ENCODE results near the gene HPCAL1.

HPCAL1 gene

DNA sequence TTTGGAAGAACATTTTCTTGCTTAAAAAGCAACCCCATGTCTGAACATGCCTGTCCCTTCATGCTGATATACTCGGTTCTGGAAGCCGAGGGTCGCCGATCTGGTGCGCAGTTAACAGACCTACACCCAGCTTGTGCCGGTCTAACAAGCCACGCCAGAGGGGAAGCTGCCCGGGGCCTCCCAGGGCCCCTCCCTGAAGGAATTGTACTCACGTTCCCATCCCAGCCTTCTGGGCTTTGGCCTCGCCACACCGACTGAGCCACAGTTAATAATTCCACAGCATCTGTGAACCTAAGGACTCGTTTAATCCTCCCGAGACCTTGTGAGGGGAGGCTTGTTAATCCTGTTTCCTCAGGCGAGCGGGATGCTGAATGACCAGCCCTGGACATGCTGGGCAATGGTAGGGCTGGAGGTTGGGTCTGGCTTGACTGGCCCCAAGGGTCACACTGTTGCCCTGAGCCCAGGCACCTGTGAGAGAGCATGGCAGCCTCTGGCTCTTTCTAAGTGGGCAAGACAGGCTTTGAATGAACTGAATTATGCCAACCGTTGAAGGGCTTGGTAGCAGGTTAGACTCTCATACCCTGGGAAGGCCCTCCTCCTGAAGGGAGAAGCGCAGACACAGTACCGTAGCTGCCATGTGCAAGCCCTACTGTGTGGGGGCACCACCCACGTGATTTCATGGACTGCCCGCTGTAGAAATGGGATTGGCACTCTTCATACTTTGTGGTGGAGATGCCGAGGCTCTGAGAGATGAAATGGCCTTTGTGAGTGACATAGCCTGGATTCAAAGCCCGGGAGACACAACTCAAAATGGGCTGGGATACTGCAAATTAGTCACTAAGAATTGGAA, 173.3 kb downstream of the HPCAL1 start:
- no peak for DNase-seq (ENCODE audit: low read depth in 2 of 3, low spot score in 1 of 3)

DNA sequence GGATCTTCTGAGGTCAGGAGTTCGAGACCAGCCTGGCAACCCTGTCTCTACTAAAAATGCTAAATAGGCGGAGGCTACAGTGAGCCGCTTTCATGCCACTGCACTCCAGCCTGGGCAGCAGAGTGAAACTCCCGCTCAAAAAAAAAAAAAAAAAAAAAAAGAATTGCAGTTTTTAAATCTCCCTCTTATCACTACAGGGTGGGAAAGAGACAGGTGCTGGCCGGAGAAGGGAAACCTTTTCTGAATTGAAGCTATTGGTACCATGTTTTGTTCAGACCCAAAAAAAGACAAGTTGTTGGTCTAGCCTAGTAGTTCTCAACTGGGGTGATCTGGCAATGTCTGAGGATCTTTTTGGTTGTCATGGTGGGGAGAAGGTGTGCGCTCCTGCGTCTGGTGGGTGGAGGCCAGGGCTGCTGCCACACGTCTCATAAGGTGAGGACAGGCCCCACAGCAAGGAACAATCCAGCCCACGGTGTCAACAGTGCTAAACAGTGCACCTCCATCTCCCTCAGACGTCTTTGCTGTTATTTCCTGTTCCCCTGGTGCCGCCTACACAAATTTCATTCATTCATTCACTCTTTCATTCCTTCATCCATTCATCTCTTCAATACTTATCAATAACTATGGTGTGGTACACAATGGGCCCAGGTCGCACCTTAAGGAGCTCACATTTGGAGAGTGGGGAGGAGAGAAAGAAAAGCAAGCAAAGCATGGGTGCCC, 174.2 kb downstream of the HPCAL1 start:
- no peak for DNase-seq (ENCODE audit: low read depth in 2 of 3, low spot score in 1 of 3)
